HepG2 (cell line): ENCODE results near the gene GLUD1. TPM values are rescaled to one million over a fixed set of nuclear protein-coding genes. Genes with fewer than 3 reads are reported as not detected.

Experiments
- ATAC-seq: fragments of 200-7000 bp; cut with Tn5 transposase; 3 replicates; pipeline ENCODE4 v1.9.1; 2020; ENCODE audit warnings: mild to moderate bottlenecking, moderate library complexity
- BruUV-seq: library from RNA; stranded (reverse); fragments of 400-500 nt; replicated peaks from 2 replicates; lab custom pipeline; 2021; lab: Mats Ljungman, UMichigan
- CTCF ChIA-PET: fragments of 300-600 bp; formaldehyde crosslinking; extraction: SDS; loops from one replicate; lab custom pipeline; 2021; ENCODE audit warnings: low total read pairs, inconsistent platforms, low intra/inter-chr PET ratio; lab: Yijun Ruan, JAX
- POLR2A ChIA-PET: fragments of 350-600 bp; sonication (Branson Sonifier 250); formaldehyde crosslinking; loops from one replicate; lab custom pipeline; 2020; ENCODE audit warnings: antibody characterized with exemption, inconsistent platforms; lab: Yijun Ruan, JAX
- DNase-seq: peaks from one replicate; pipeline ENCODE4 v3.0.0-alpha.2; 2015; ENCODE audit warnings: low spot score
- FAIRE-seq: peaks from 3 replicates; lab custom pipeline; 2011; peaks lifted over from hg19 to GRCh38; lab: Jason Lieb, UNC
- H2AFZ ChIP-seq: one replicate; pipeline ENCODE4 v1.6.1; 2011; ENCODE audit warnings: low read length, inconsistent platforms
- H3K27ac ChIP-seq: fragments of 300-600 bp; 3 replicates; pipeline ENCODE4 v1.8.0; 2011; ENCODE audit warnings: mixed run types, mild to moderate bottlenecking, mixed read lengths, low read length, inconsistent platforms; ENCODE audit not compliant: insufficient read depth; ENCODE audit errors: extremely low read length
- H3K27me3 ChIP-seq, 2 experiments: fragments of 200-600 bp in 1 of 2; 2 replicates in 1 of 2; 3 replicates in 1 of 2; pipeline versions ENCODE4 v1.6.0 to v1.8.0; 2011; ENCODE audit warnings: low read length in 2 of 2, mild to moderate bottlenecking in 2 of 2, moderate library complexity in 2 of 2, inconsistent platforms in 1 of 2; ENCODE audit not compliant: insufficient read depth in 2 of 2, control insufficient read depth in 1 of 2
- H3K36me3 ChIP-seq, 2 experiments: fragments of 200-600 bp in 1 of 2; replicated peaks in 1 of 2; 2 replicates in 1 of 2; 3 replicates in 1 of 2; pipeline versions ENCODE4 v1.5.1 to v1.8.0; 2011; ENCODE audit warnings: low read length in 2 of 2, inconsistent platforms in 1 of 2; ENCODE audit not compliant: insufficient read depth in 2 of 2, control insufficient read depth in 1 of 2
- H3K4me1 ChIP-seq: 2 replicates; pipeline ENCODE4 v1.5.1; 2012; ENCODE audit warnings: low read length, inconsistent platforms; ENCODE audit not compliant: insufficient read depth
- H3K4me2 ChIP-seq: 2 replicates; pipeline ENCODE4 v1.6.0; 2011; ENCODE audit warnings: low read depth, low read length, inconsistent platforms
- H3K4me3 ChIP-seq, 3 experiments: fragments of 200-600 bp in 1 of 3; sonication (generic), shearing (Covaris generic) in 1 of 3; replicated peaks in 1 of 3; 2 replicates each; pipeline ENCODE4 v1.5.1; 2011 to 2016; ENCODE audit warnings: low read length in 3 of 3, inconsistent platforms in 2 of 3, low read depth in 2 of 3, mild to moderate bottlenecking in 2 of 3, control low read depth in 1 of 3, mixed read lengths in 1 of 3; ENCODE audit not compliant: insufficient read depth in 1 of 3
- H3K79me2 ChIP-seq: one replicate; pipeline ENCODE4 v1.6.1; 2011; ENCODE audit warnings: low read length, inconsistent platforms; ENCODE audit not compliant: insufficient read depth
- H3K9ac ChIP-seq: 2 replicates; pipeline ENCODE4 v1.6.0; 2011; ENCODE audit warnings: mild to moderate bottlenecking, low read depth, low read length, inconsistent platforms; ENCODE audit not compliant: insufficient read depth
- H3K9me3 ChIP-seq: 2 replicates; pipeline ENCODE4 v1.5.1; 2012; ENCODE audit warnings: mild to moderate bottlenecking, low read length
- H4K20me1 ChIP-seq: 2 replicates; pipeline ENCODE4 v1.6.0; 2011; ENCODE audit warnings: inconsistent platforms, mild to moderate bottlenecking, low read length, moderate library complexity; ENCODE audit not compliant: insufficient read depth
- GMEB1 ChIP-seq: sonication (generic); formaldehyde crosslinking; IDR thresholded peaks from 2 replicates; pipeline ENCODE4 v1.5.1; 2020; ENCODE audit warnings: missing genetic modification reagents, mild to moderate bottlenecking, borderline replicate concordance
- HCFC1 ChIP-seq: fragments of 150-350 bp; IDR thresholded peaks from 2 replicates; pipeline ENCODE4 v1.6.1; 2014; ENCODE audit warnings: low read depth, low read length
- KLF15 ChIP-seq: sonication (generic); formaldehyde crosslinking; IDR thresholded peaks from 2 replicates; pipeline ENCODE4 v1.8.1; 2023; ENCODE audit warnings: borderline replicate concordance, mild to moderate bottlenecking, inconsistent platforms, missing genetic modification reagents, mixed read lengths
- RCOR2 ChIP-seq: IDR thresholded peaks from 2 replicates; pipeline ENCODE4 v1.6.1; 2016; ENCODE audit warnings: missing biosample characterization, missing genetic modification reagents
- U2AF2 ChIP-seq: fragments of 200-400 bp; formaldehyde crosslinking; IDR thresholded peaks from 2 replicates; pipeline ENCODE4 v1.6.1; 2017; ENCODE audit warnings: low read depth, mild to moderate bottlenecking, low read length
- WGBS: methylation state at CpG from one replicate; pipeline ENCODE4 v1.1.6; 2017; ENCODE audit warnings: low lambda C conversion rate; 5-methylcytosine and 5-hydroxymethylcytosine counted together
- in situ Hi-C: cut with HindIII; loops from 2 replicates; pipeline ENCODE4 v1.10.0; 2017; ENCODE audit warnings: low pct_unique_long_range_greater_than_20kb; ENCODE audit not compliant: extremely low pct_ligation_motif_present
- intact Hi-C: fragments of 100-400 bp; cut with micrococcal nuclease; formaldehyde crosslinking; loops from one replicate; pipeline ENCODE4 v1.10.0; 2022; ENCODE audit not compliant: unreplicated experiment
- polyA plus RNA-seq, 8 experiments: library from polyadenylated mRNA; depleted of rRNA in 3 of 8; stranded (reverse) in 7 of 8; unstranded in 1 of 8; fragments of >200 nt; fragmentation: Illumina TruSeq in 4 of 8; extraction: Trizol in 4 of 8; gene quantifications; 2 replicates each; pipeline versions ENCODE4 v1.2.1 to v1.2.3, GENCODE V29; 2011 to 2016; ENCODE audit warnings: low read depth in 4 of 8, missing spikeins in 1 of 8, mixed read lengths in 1 of 8; ENCODE audit not compliant: insufficient read depth in 1 of 8
- total RNA-seq, 5 experiments: library from RNA; depleted of rRNA; stranded (reverse); fragments of >200 nt; fragmentation: Illumina TruSeq; extraction: Trizol; gene quantifications; 2 replicates each; pipeline ENCODE4 v1.2.3, GENCODE V29; 2016; ENCODE audit warnings: low read depth in 1 of 5
- TF ChIP-seq, protein P1 (sequence below): fragments of 450-650 bp; IDR thresholded peaks from 2 replicates; pipeline ENCODE4 v1.6.1; 2017

Gene GLUD1
- total and polyA plus RNA-seq, 2 of the 13 experiments (the other 11 are each of a cell fraction or from before 2014, with no cell fraction given), result 301 to 798 TPM

DNA sequence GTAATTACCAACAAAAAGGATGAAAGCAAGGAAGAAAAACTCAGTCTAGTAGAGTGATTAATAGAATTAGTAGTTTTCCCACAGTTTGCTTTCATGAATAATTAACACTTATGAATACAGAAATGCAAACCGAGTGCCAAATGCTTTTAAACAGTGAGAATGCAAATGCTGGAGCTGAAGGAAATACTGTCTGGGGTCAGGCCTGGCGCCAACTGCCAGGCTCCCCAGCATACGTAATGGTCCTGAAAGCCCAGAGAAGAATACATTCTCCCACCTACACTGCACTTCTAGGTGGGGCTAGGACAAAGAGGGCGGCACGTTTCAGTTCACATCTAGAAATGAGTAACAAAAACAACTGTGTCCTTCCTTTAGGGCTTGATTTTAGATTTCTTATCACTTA is 30.0 kb downstream of the GLUD1 start:
- CTCF ChIA-PET, result no interaction called here
- ATAC-seq (no peak), DNase-seq (no peak)
- WGBS, result 88% methylated on average over 5 of the region's 5 CpGs
- H3K9me3 ChIP-seq, result no peaks in the 10 kb centered on the region
- H3K4me1 ChIP-seq, result peaks cover 52% of the 10 kb centered on the region
- POLR2A ChIA-PET, result no interaction called here
- H3K9ac ChIP-seq, result no peak overlapping the region
- no peaks in the 10 kb centered on the region for H3K27me3 ChIP-seq
- peaks cover 19 to 87% of the 10 kb centered on the region in 2 experiments for H3K36me3 ChIP-seq
- H4K20me1 ChIP-seq, result peaks cover 7% of the 10 kb centered on the region; the same call in 1 of the 2 replicates
- H3K27ac ChIP-seq, result peak overlapping the region; percentile 12
- peaks cover 3% of the 10 kb centered on the region for H3K79me2 ChIP-seq
- BruUV-seq, result no TSS peak
- in situ Hi-C loops, result no loop called here
- TF ChIP-seq U2AF2, result no peak
- TF ChIP-seq, protein P1, sequence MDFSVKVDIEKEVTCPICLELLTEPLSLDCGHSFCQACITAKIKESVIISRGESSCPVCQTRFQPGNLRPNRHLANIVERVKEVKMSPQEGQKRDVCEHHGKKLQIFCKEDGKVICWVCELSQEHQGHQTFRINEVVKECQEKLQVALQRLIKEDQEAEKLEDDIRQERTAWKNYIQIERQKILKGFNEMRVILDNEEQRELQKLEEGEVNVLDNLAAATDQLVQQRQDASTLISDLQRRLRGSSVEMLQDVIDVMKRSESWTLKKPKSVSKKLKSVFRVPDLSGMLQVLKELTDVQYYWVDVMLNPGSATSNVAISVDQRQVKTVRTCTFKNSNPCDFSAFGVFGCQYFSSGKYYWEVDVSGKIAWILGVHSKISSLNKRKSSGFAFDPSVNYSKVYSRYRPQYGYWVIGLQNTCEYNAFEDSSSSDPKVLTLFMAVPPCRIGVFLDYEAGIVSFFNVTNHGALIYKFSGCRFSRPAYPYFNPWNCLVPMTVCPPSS, result no peak
- TF ChIP-seq GMEB1 (CRISPR knock-in tag), result no peak
- no peak for TF ChIP-seq RCOR2 (CRISPR knock-in tag)
- TF ChIP-seq HCFC1, result no peak
- no peak for TF ChIP-seq KLF15 (CRISPR knock-in tag)
- TF ChIP-seq, all 625 proteins: peak for 0
- Histone ChIP-seq H3K4me3 (no peak overlapping the region), H3K4me2 (no peak overlapping the region), H2AFZ (no peak overlapping the region)
- FAIRE-seq, result no peak
- intact Hi-C loops, result no loop called here
